ENCODE data around the gene STAT6.
"Not testable (repeated sequence)": the region's sequence is repeated elsewhere in the genome, so short reads cannot be mapped to it uniquely, and the experiment has no call there.

The STAT6 gene

GRCh38 chr12:57086493-57087009 lies 24.6 kb downstream of the STAT6 start:
- peak; percentile 91 to 93 (median 92) for DNase-seq

DNA sequence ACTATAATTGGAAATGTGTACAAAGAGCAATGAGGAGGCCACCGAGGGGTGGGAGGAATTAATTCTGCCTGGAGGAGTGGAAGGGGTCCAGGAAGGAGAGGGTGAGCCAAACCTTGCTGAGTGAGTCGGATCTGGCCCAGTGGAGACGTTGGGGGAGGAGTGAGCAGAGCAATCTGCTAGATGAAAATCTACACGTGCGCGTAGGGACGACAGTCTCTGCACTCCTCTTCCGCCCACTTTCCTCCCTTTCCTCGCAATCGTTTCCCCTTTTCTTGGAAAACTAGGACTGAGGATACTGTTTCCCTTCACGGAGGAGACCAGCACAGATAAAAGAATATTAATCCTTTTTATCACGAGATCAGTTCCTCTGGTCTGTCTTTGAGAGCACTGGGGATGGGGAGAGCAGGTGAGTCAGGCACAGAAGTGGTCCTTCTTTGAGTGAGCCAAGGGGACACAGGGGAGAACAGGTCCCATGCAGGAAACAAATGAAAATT lies 25.1 kb downstream of the STAT6 start:
- DNase-seq, result peak in 2 of 3 donors; percentile 45 to 56

- DNase-seq, result no peak
These were observed 30.3 kb downstream of the STAT6 start for GRCh38 chr12:57080855-57081254.

DNA sequence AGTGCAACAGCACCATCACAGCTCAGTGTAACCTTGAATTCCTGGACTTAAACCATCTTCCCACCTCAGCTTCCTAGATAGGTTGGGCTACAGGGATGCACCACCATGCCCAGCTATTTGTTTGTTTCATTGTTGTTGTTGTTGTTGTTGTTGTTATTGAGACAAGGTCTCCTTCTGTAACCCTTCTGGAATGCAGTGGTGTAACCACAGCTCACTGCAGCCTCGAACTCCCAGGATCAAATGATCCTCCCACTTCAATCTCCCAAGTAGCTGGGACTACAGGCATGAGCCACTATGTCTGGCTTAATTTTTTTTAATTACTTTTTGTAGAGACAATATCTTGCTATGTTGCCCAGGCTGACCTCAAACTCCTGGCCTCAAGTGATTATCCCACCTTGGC lies 31.3 kb downstream of the STAT6 start:
- DNase-seq, result no peak

GRCh38 chr12:57078519-57079404 lies 32.4 kb downstream of the STAT6 start, which contains the start of gene NEMP1:
Gene NEMP1 (minus strand): TSS chr12:57078791. CDS start chr12:57078745, 46 bp downstream.
- peak; percentile 98 to 100 (median 99) for DNase-seq

- peak in 1 of 3 donors; percentile 39 for DNase-seq
These were observed 37.4 kb downstream of the STAT6 start for GRCh38 chr12:57073566-57074450.

DNA sequence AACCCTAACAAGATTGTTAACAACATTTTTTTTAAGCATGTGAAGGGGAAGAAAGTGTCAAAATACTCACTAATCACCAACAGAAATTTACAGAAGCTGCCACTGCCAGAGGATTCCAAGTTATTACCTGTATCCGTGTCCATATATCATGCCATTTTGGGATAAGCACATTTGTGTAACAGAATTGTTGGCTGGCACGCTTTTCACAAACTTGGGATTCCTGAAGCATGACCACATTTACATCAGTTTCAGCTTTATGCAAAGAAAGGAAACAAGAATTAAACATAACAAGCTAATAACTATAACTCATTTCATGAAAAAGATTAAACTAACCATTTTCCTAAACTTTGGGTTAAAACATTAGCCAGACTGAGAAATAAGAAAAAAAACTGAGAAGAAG lies 38.5 kb downstream of the STAT6 start:
- no peak for DNase-seq

- peak; percentile 88 to 95 (median 94) for DNase-seq
These were observed 41.6 kb downstream of the STAT6 start for GRCh38 chr12:57069523-57069922.

DNA sequence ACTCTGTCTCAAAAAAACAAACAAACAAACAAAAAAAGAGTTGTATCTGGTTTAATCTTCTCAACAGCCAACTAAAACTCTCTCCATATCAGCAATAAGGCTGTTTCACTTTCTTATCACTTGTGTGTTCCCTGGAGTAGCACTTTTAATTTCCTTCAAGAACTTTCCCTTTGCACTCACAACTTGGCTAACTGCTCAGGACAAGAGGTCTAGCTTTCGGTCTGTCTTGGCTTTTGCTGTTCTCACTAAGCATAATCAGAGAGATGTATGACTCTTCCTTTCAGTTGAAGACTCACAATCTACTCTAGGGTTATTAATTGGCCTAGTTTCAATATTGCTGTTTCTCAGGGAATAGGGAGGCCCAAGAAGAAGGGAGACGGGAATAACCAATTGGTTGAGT lies 44.9 kb downstream of the STAT6 start:
- no peak for DNase-seq

- DNase-seq, result peak; percentile 88 to 97 (median 95)
These were observed 47.0 kb downstream of the STAT6 start for GRCh38 chr12:57063991-57064685.

DNA sequence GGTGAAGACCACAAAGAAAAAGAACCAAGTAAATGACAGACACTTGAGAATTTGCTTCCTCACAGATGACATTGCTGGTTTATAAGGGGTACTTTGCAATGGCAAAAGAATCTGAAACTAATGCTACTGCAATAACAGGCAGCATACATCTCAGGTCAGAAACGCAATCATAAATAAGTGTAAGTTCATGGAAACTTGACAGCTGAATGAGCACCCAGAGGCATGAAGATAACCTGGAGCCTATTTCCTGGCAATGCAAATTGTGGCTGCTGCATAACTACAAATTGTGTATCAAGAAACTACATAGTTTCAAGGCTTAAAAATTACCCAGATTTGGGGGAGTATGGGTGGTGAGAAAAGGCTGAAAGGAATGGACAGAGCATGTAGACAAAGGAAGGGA lies 52.7 kb downstream of the STAT6 start:
- DNase-seq, result no peak

DNA sequence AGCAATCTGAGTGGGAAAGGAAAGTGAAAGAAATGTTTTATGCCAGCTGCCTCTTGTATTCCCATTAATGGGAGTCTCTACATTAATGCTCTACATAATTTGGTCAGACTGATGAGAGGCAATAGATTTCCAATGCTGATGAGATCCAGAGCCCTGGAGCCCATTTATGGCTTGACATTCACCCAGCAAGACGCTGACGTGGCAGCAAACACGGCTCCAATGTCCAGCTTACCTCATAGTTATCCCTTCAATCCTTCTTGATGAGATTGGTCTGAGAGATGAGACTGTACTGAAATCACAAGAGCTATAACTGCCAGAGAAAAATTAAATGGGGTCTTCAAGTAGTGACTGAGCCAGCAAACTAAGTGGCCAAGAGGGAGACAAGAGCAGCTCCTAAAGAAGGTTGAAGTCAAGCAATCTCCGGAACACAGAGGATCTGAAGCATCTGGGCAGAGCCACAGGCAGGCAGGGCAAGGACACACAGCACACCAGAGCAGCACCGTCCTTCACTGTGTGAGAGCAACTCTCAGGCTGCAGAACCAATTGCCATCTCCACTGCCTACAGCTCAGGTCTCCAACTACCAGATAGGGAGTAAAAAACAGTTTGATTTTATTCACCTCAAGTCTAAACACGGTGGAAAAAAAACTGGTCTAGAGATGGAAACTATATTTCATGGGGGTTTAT lies 54.0 kb downstream of the STAT6 start:
- no peak for DNase-seq

DNA sequence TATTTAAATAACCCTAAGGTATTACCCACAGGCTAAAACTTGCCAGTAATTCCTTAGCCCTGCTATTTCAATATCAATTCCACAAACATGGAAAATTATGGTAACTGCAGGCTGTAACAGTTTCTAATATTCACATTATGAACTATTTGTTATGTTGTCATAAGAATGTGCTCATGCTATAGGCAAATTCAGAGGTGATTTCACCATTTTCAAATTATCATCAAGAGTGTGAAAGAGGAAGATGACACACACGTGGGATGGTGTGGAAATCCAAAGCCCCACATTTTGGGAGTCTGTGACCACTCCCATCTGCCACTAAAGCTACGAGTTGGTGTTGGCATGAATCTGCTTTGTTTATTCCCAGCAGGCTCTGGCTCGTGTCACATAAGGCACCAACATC lies 55.3 kb downstream of the STAT6 start:
- DNase-seq, result peak; percentile 85 to 96 (median 94)

DNA sequence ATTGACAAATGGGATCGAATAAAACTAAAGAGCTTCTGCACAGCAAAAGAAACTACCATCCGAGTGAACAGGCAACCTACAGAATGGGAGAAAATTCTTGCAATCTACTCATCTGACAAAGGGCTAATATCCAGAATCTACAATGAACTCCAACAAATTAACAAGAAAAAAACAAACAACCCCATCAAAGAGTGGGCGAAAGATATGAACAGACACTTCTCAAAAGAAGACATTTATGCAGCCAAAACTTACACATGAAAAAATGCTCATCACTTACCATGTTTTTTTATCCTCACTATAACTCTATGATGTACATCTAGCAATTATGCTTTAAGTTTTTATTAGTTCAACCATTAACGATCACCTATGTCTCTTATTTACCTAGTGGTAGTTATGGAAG lies 57.3 kb downstream of the STAT6 start:
- not testable (repeated sequence) for DNase-seq

DNA sequence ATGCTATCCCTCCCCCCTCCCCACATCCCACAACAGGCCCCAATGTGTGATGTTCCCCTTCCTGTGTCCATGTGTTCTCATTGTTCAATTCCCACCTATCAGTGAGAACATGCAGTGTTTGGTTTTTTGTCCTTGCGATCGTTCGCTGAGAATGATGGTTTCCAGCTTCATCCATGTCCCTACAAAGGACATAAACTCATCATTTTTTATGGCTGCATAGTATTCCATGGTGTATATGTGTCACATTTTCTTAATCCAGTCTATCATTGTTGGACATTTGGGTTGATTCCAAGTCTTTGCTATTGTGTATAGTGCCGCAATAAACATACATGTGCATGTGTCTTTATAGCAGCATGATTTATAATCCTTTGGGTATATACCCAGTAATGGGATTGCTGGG lies 58.0 kb downstream of the STAT6 start:
- not testable (repeated sequence) for DNase-seq

DNA sequence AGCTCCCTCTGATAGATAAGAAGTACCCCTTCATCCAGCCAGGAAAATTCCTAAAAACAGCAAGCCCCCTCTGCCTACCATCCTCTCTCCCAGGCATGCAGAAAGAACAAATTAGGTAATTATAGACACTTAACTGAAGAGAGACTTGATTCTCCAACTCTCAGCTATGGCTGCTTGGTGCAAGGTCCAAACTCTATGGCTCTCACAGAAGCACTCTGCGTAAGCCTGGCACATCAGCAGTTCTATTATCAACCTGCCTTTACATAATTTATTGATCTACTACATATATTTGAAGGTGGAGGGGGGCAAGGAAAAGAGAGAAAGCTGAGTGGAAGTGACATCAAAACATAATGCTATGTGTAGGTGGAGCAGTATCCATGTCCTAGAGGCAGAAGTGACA lies 60.2 kb downstream of the STAT6 start:
- DNase-seq, result no peak

DNA sequence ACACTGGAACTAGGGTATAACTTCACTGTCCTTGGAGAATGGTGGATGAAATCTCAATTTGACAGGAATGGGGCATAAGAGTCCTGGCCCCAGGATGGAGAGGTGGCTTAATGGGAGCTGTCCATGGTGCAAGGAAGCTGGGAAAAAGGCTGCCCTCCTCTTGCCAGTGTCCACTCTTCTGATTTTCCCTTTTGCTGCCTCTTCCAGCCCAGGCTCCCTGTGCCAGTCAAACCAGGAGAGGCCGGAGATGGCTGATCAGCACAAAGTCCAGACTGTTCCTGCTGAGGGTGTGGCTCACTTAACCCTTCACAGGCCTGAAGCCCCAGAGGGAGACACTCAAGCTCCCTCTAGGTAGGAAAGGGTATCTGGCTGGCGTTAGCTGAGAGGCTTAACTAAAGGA lies 61.3 kb downstream of the STAT6 start, which contains the start of gene MYO1A:
MYO1A (minus strand) TSS at position 240 of the 400 bp plus-strand sequence. CDS start 1,806 bp downstream, outside the sequence.
- DNase-seq, result no peak

DNA sequence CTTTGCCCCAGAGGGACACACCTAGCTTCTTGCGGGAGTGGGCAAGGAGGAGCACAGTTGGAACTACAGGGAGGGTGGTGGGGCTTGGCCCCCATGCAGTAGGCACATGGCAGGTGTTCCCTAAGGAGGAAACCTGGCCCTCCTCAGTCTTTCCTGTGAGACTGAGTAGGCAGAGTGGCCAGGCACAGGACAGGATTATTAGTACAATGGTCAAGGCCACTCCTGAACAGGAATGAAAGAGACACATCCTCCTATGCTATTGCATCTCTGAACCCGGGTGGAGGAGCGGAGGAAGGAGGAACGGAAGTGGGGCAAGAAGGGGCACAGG lies 62.1 kb downstream of the STAT6 start:
- DNase-seq, result no peak

- DNase-seq, result peak; percentile 50 to 74 (median 56)
These were observed 62.6 kb downstream of the STAT6 start for GRCh38 chr12:57048423-57049118.

DNA sequence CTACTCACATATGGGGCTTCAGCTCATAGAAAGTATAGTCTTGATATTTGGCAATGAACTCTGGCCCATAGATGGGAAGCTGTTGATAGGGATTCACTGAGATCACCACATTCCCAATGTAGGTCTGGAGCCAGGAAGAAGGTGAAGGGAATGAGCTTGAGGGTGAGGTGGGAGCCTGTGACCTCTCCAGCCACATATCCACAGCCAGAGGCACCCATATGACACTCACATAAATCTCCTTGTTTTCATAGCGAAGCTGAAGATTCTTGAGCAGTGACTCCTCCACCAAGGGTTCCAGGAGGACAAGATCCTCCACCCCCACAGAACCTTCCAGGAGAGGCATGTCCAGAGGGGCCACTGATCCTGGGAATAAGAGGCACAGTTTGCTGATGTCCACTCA lies 63.2 kb downstream of the STAT6 start:
- no peak for DNase-seq

Measured in suppressor macrophage treated with lipopolysaccharide for 1 hour (primary cell).